Endothelial cell of umbilical vein (primary cell): ENCODE measurements around the gene MON1A.

Experiments used
- CTCF ChIP-seq, 2 donors: IDR thresholded peaks; 1 replicate in 1 of 2; 2 replicates in 1 of 2; pipeline ENCODE4 v1.5.1; 2011; ENCODE audit warnings: low read length in 2 of 2, mild to moderate bottlenecking in 2 of 2, moderate library complexity in 2 of 2, control low read depth in 1 of 2, inconsistent platforms in 1 of 2, low read depth in 1 of 2; ENCODE audit not compliant: insufficient read depth in 1 of 2; ENCODE audit errors: extremely low read depth in 1 of 2
- EZH2 ChIP-seq: IDR thresholded peaks from 2 replicates; pipeline ENCODE4 v1.6.1; 2012; ENCODE audit warnings: borderline replicate concordance, low read depth, mild to moderate bottlenecking, moderate library complexity, low read length, inconsistent platforms; ENCODE audit not compliant: severe bottlenecking
- POLR2A ChIP-seq: IDR thresholded peaks from 2 replicates; pipeline ENCODE4 v1.6.1; 2012; ENCODE audit warnings: low read depth, mild to moderate bottlenecking, control low read depth, low read length
- TF ChIP-seq, protein P1 (sequence below): IDR thresholded peaks from 2 replicates; pipeline ENCODE4 v1.6.1; 2011; ENCODE audit not compliant: insufficient read depth, insufficient read length

DNA sequence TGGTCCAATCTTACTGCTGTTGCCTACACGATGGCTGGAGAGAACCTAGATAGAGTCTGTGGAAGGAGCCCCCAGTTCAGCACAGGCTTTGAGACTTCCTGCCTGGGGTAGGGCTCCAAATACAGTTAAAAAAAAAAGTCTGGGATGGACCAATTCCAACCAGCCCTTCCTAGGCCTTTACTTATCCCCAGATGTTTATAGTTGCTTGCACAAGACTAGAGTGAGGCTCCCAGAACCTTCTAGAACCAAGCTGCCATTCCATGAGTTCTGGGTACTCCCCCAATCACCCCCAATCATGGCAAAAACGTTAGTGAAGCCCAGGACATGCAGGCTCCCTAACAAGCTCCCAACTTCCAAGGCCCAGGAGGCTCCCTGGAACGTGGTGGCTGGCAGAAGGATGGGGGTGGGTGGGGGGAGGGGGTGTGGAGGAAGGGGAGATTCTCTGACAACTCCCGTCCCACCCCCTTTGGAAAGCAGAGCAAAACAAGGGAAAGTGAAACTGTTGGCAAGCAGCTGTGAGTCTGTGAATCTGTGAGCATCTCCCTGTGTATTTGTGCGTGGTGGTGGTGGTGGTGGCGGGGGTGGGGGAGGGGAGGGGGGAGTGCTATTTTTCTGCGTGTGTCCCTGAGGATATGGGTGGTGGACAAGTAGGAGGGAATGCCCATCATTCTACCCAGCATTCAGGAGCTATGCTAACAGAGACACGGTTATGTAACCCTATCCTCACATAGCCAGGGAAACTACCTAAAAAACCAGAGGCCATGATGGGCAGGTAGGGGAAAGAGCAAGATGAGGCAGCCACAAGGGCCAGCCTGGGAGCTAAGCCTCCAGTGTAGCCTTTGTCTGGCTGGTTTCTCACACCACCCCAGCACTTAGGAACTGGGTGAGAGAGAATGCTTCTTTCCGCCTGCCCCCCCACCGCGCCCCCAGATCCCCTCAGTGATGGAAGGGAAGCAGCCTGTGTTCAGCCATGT lies 28.0 kb downstream of the MON1A start:
- TF ChIP-seq CTCF (IDR thresholded peaks at IDR 0.05; ENCODE audit: extremely low read depth in 1 of 2, insufficient read depth in 1 of 2, low read depth in 1 of 2, low read length in 2 of 2), result no peak
- TF ChIP-seq, protein P1, sequence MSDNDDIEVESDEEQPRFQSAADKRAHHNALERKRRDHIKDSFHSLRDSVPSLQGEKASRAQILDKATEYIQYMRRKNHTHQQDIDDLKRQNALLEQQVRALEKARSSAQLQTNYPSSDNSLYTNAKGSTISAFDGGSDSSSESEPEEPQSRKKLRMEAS, result no peak
- TF ChIP-seq POLR2A, result no peak
- no peak for TF ChIP-seq EZH2
